GM12878 (cell line): Measurements from ENCODE around the gene ZP2. TPM values are rescaled to one million over a fixed set of nuclear protein-coding genes. Genes with fewer than 3 reads are reported as not detected.

Experiments used
- ATAC-seq: fragments of 200-7000 bp; cut with Tn5 transposase; 3 replicates; pipeline ENCODE4 v1.9.1; 2020; ENCODE audit warnings: mild to moderate bottlenecking, moderate library complexity
- BruUV-seq: library from RNA; stranded (reverse); fragments of 400-500 nt; replicated peaks from 2 replicates; lab custom pipeline; 2021; lab: Mats Ljungman, UMichigan
- CTCF ChIA-PET: fragments of 300-600 bp; sonication (Branson Sonifier 250); formaldehyde crosslinking; extraction: SDS; loops from one replicate; lab custom pipeline; 2021; ENCODE audit warnings: inconsistent platforms; lab: Yijun Ruan, JAX
- POLR2A ChIA-PET: fragments of 350-600 bp; formaldehyde crosslinking; extraction: SDS; loops from one replicate; lab custom pipeline; 2021; ENCODE audit warnings: inconsistent platforms; lab: Charles Lee
- RAD21 ChIA-PET: fragments of 300-600 bp; sonication (Branson Sonifier 250); formaldehyde crosslinking; loops from one replicate; lab custom pipeline; 2023; ENCODE audit warnings: antibody characterized with exemption; ENCODE audit not compliant: unreplicated experiment; lab: Charles Lee
- SMC1A ChIA-PET: fragments of 300-600 bp; sonication (Branson Sonifier 250); formaldehyde crosslinking; loops from one replicate; lab custom pipeline; 2023; ENCODE audit not compliant: unreplicated experiment, uncharacterized antibody; lab: Charles Lee
- DNase-seq: peaks from one replicate; pipeline ENCODE4 v3.0.0-alpha.2; 2011; ENCODE audit warnings: low read depth, low spot score
- FAIRE-seq: peaks from 3 replicates; lab custom pipeline; 2011; peaks lifted over from hg19 to GRCh38; lab: Jason Lieb, UNC
- H2AFZ ChIP-seq: 2 replicates; pipeline ENCODE4 v1.6.0; 2011; ENCODE audit warnings: low read depth, low read length, control low read depth; ENCODE audit not compliant: control insufficient read depth
- H3K27ac ChIP-seq: 2 replicates; pipeline ENCODE4 v1.5.1; 2011; ENCODE audit warnings: control low read depth; ENCODE audit not compliant: control insufficient read depth, insufficient read depth
- H3K27me3 ChIP-seq, 2 experiments: replicated peaks in 1 of 2; 2 replicates each; pipeline versions ENCODE4 v1.6.0 to v1.6.1; 2011; ENCODE audit warnings: low read length in 1 of 2; ENCODE audit not compliant: control insufficient read depth in 2 of 2, insufficient read depth in 2 of 2
- H3K36me3 ChIP-seq, 2 experiments: 2 replicates each; pipeline ENCODE4 v1.5.1; 2011; ENCODE audit warnings: low read length in 1 of 2; ENCODE audit not compliant: control insufficient read depth in 2 of 2, insufficient read depth in 2 of 2
- H3K4me1 ChIP-seq: 2 replicates; pipeline ENCODE4 v1.6.1; 2011; ENCODE audit warnings: mild to moderate bottlenecking, low read length, moderate library complexity, mixed read lengths; ENCODE audit not compliant: control insufficient read depth, insufficient read depth
- H3K4me2 ChIP-seq: 2 replicates; pipeline ENCODE4 v1.6.0; 2011; ENCODE audit warnings: control low read depth; ENCODE audit not compliant: control insufficient read depth, insufficient read depth
- H3K4me3 ChIP-seq: fragments of 200-600 bp; sonication (generic); 2 replicates; pipeline ENCODE4 v1.5.1; 2016
- H3K79me2 ChIP-seq: 2 replicates; pipeline ENCODE4 v1.6.0; 2011; ENCODE audit warnings: low read length; ENCODE audit not compliant: control insufficient read depth, insufficient read depth
- H3K9ac ChIP-seq: 2 replicates; pipeline ENCODE4 v1.8.0; 2011; ENCODE audit warnings: low read length, control low read depth, mixed read lengths; ENCODE audit not compliant: control insufficient read depth, insufficient read depth
- H3K9me3 ChIP-seq: replicated peaks from 3 replicates; pipeline ENCODE4 v1.5.1; 2011; ENCODE audit warnings: mild to moderate bottlenecking, low read length; ENCODE audit not compliant: control insufficient read depth, insufficient read depth
- H4K20me1 ChIP-seq: 2 replicates; pipeline ENCODE4 v1.6.0; 2011; ENCODE audit not compliant: control insufficient read depth, insufficient read depth
- CHD4 ChIP-seq: fragments of 200-600 bp; sonication (generic); IDR thresholded peaks from 2 replicates; pipeline ENCODE4 v1.6.1; 2016; ENCODE audit warnings: mild to moderate bottlenecking
- GATAD2B ChIP-seq: fragments of 450-650 bp; conservative IDR thresholded peaks from 2 replicates; pipeline ENCODE4 v1.6.1; 2017; ENCODE audit warnings: low read depth, mild to moderate bottlenecking, moderate library complexity
- NBN ChIP-seq: fragments of 450-650 bp; IDR thresholded peaks from 2 replicates; pipeline ENCODE4 v1.6.1; 2016
- RBBP5 ChIP-seq: fragments of 200-600 bp; sonication (generic); conservative IDR thresholded peaks from 2 replicates; pipeline ENCODE4 v1.6.1; 2016
- SP1 ChIP-seq: IDR thresholded peaks from one replicate; pipeline ENCODE4 v1.6.1; 2011; ENCODE audit warnings: low read depth, low read length
- ZBTB40 ChIP-seq: fragments of 450-650 bp; IDR thresholded peaks from 2 replicates; pipeline ENCODE4 v1.6.1; 2016; ENCODE audit warnings: mild to moderate bottlenecking, moderate library complexity, borderline replicate concordance
- ZSCAN29 ChIP-seq: fragments of 450-650 bp; IDR thresholded peaks from 2 replicates; pipeline ENCODE4 v1.6.1; 2017; ENCODE audit warnings: mild to moderate bottlenecking, moderate library complexity
- WGBS: methylation state at CpG from one replicate; pipeline ENCODE4 v1.1.6; 2016; ENCODE audit warnings: low lambda C conversion rate; ENCODE audit not compliant: insufficient replicate concordance, insufficient coverage; ENCODE audit errors: missing lambda C conversion rate; 5-methylcytosine and 5-hydroxymethylcytosine counted together
- in situ Hi-C: fragments of 300-500 bp; cut with MboI; formaldehyde crosslinking; loops from 9 replicates; pipeline ENCODE4 v1.14.3; 2018; ENCODE audit warnings: mixed read lengths
- intact Hi-C: fragments of 100-400 bp; cut with micrococcal nuclease; formaldehyde crosslinking; loops from one replicate; pipeline ENCODE4 v1.14.2; 2022; ENCODE audit not compliant: unreplicated experiment
- polyA plus RNA-seq, 11 experiments: library from polyadenylated mRNA; depleted of rRNA in 4 of 11; unstranded in 6 of 11; stranded (reverse) in 5 of 11; fragments of >200 nt; fragmentation: Nextera tagmentation in 4 of 11; fragmentation: Illumina TruSeq in 1 of 11; extraction: Ambion mirVana in 4 of 11; extraction: Trizol in 1 of 11; gene quantifications; 1 replicate in 1 of 11; 2 replicates in 10 of 11; pipeline versions ENCODE4 v1.2.1 to v1.2.3, GENCODE V29; 2011 to 2016; ENCODE audit warnings: inconsistent platforms in 2 of 11, missing spikeins in 2 of 11, low read depth in 1 of 11
- total RNA-seq, 4 experiments: library from RNA; depleted of rRNA in 3 of 4; stranded (reverse); fragments of >200 nt in 3 of 4; fragmentation: Illumina TruSeq in 1 of 4; extraction: Trizol in 1 of 4; gene quantifications; 2 replicates each; pipeline versions ENCODE4 v1.2.1 to v1.2.3, GENCODE V29; 2013 to 2021

ZP2 gene
- total and polyA plus RNA-seq, 10 of the 15 experiments (the other 5 are each of a cell fraction or from before 2014, with no cell fraction given): 0.11 to 0.33 (median 0.16) TPM; not detected in 1

- Histone ChIP-seq H3K4me1 (no peaks in the 10 kb centered on the region), H2AFZ (no peak overlapping the region), H3K4me3 (no peak overlapping the region), H4K20me1 (no peaks in the 10 kb centered on the region), H3K9me3 (no peaks in the 10 kb centered on the region), H3K9ac (no peak overlapping the region), H3K27ac (no peak overlapping the region), H3K4me2 (no peak overlapping the region), H3K79me2 (no peaks in the 10 kb centered on the region), H3K36me3 (no peaks in the 10 kb centered on the region), H3K27me3 (no peaks in the 10 kb centered on the region; a peak in 1 of 4 replicates)
- no peak for ATAC-seq
- WGBS: 43% methylated on average over 2 of the region's 2 CpGs
- no peak for FAIRE-seq
- POLR2A ChIA-PET: no interaction called here
- no peak for TF ChIP-seq GATAD2B
- TF ChIP-seq RBBP5: no peak
- no peak for TF ChIP-seq SP1
- TF ChIP-seq ZBTB40: no peak
- TF ChIP-seq ZSCAN29: no peak
- no peak for TF ChIP-seq CHD4
- TF ChIP-seq NBN: no peak
- CTCF ChIA-PET: interaction anchor here (1.6 kb wide), 1 partner anchor 44 kb away, joined by 3 read pairs; no protein-coding TSS in a partner anchor
- no TSS peak for BruUV-seq
- no peak for DNase-seq
- RAD21 ChIA-PET: no interaction called here
- SMC1A ChIA-PET: interaction anchor here (1.5 to 1.8 kb wide), 2 partner anchors 17 to 44 kb away, joined by 3 to 4 read pairs; no protein-coding TSS in a partner anchor
- intact Hi-C loops (no loop called here), in situ Hi-C loops (no loop called here)
Measured at GRCh38 chr16:21256636-21257035, 45.3 kb upstream of the ZP2 start.
